GM19397 (cell line): ENCODE results near the gene MYBPH.
A peak's percentile ranks its signal among the peaks of the same experiment; 100 is the strongest.

Source experiments
- ATAC-seq: cut with Tn5 transposase; IDR thresholded peaks from one replicate; pipeline ENCODE4 v1.9.1; 2021; ENCODE audit warnings: mild to moderate bottlenecking, moderate library complexity; ENCODE audit not compliant: unreplicated experiment

The MYBPH gene

DNA sequence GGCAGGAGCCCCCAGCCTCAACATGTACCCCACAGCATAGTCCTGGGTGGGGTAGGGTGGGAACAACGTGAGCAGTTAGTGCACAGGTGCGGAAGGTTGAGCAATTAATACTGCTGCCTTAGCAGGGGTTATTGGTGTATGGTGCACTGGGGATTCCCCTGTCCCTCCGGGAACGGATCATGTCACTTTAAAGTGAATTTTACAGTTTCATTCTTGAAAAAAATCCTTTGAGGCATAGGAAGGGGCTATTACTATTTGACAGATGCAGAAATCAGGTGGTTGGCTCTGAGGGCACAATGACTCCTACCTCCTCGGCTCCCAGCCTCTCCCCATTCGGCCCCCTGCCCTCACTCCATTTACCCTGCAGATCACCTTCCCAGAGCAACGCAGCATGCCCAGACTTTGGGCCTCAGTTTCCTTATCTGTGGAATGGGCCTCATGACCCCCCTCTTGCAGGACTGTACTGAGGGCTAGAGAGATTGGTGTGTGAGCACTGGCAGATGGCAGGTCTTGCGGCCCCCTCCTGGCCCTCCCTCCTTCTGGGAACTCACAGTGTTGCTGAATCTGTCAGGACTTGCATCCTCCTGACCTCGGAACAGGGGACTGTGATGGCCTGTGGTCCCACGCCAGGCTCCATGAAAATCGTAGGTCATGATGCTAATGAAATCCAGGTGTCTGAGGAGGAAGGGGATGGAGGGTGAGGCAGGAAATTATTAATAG, 5.1 kb upstream of the MYBPH start:
- no peak for ATAC-seq

DNA sequence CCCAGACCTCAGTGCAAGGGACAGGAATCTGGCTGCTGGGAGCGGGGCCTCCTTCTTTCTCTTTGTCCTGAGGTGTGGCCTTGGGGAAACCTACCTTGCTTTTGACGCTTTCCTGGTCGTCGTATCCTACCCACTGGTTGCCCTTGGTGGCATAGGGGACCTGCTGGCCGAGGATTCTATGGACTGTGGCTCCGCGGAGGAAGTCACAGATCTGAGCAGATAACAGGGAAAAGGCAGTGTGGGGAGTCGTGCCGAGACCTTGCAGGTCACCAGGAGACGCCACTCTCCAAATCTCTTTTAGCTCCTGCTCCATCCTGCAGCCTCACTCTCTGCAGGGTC, 4.0 kb upstream of the MYBPH start:
- no peak for ATAC-seq

DNA sequence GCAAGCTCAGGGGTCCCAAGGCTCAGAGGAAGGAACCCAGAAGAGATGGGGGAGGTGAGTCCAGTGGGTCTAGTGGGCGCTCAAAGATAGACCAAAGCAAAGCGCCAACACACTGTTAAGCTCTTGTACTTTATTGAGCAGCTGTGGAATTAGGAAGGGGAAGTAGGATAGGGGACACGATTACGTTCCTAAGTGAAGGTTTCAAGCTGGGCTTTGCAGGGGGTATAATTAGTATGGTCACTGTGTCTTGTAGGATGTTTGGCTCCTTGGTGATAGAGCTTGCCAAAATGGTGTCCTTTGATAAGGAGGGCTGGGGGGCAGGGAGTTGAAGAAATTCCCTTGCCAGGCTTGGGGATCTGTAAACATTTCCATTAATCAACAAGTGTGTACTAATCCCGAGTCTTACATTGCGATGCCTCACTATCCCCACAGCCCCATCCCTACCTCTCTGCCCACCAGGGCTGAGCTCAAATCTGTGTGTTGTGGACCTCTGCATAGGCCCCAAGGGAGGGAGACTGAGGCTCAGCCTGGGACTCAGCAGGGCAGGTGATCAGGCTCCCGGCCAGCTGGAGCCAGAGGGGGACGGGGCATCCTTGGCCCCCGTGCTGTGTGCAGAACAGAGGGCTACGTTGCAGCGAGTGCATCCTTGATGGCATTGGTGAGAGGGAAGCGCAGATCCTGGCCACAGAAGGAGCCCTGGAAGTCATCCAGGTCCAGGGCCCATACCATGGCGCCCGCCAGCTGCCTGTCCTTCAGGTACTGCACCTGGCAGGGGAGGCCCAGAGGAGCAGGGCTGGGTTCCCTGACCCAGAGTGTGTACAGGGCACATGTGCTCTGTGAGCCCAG, 3.4 kb upstream of the MYBPH start:
- ATAC-seq, result no peak

DNA sequence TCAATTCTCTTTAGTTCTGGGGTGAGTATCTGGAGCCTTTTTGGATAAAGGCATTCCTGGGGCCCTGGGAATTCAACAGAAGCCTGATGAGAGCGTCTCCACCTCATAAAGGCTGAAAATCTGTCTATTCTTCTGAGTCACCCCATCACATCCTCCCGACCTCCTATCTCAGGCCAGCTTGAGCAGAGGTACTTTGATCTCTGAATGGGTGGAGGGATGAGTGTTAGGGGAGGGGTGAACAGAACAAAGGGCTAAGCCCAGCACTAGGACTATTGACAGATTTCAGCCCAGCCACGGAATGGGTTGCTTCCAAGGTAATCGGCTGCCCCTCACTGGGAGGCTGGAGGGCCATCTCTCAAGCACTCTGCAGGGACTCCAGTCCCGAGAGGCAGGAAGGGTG, 2.5 kb upstream of the MYBPH start:
- ATAC-seq, result no peak

DNA sequence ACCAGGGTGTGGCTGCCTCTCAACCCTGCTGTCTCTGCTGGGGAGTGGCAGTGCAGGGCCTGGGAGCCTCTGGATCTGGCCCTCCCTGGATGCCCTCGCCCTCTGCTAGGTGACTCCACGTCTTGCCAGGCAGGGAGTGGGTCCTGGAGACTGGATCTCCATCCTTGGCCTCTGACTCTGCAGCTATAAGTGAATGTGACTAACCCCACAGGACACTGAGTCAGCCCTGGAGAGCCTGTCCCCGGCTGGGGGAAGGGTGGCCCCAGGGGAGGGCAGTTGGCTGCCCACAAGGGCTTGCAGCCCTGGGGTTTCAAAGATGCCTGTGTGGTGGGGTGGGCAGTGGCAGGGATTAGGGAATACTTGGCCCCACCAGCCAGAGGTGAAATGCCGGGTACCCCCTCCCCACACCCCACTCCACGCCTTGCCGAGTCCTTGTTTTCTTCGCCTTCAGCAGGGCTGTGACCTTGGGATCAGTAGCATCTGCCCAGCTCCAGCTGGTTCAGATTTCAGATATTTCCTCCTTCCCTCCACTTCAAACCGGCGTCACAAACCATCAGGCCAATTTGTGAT, 1.9 kb upstream of the MYBPH start:
- no peak for ATAC-seq

DNA sequence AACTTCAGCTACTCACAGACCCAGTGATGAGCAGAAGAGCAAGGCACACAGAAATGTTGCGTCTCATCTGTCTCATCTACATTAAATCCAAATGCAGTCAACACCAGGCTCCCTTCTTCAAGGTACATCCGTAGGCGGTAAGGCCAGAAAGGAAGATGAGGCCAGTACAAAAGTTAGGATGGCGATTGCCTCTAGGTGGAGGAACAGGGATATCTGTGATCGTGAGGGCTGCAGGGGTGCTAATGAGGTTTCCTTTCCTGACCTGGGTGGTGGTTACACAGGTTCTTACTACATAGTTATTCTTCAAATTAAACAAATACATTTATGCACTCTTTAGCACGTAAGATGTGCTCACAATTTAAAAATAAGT, 1.4 kb upstream of the MYBPH start:
- no peak for ATAC-seq

DNA sequence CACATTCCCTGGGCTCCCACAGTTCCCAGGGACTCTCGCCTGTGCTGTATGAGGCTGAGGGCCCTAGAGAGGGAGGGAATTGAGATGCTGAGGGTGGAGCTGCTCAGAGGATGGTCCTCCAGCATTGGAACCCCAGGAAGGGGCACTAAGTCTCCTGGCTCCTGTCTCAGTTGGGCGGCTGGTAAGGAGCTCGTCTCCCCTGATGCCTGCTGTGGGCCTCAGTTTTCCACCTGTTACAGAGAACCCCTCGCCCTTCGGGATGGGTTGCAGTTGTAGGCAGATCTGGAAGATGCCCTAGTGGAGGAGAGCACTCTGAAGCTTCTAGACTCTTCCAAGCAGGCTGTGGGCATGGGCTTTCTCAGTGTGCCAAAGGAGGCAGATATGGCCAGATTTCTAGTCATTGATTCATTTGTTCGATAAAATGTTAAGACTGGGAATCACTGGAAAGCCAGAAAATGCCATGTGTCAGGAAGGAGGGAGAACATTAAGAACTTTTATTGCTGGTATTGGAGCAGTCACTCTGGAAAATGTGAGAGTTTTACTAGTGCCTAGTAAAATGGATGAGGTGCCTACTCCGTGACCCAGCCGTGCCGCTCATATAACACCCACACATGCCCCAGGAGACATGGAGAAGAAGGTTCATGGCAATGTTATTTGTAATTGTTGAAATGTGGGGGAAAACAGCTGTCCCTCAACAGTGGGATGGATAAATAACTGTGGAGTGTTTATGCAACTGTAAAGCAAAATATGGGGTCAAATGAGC, 828 bp upstream of the MYBPH start:
- ATAC-seq, result no peak

DNA sequence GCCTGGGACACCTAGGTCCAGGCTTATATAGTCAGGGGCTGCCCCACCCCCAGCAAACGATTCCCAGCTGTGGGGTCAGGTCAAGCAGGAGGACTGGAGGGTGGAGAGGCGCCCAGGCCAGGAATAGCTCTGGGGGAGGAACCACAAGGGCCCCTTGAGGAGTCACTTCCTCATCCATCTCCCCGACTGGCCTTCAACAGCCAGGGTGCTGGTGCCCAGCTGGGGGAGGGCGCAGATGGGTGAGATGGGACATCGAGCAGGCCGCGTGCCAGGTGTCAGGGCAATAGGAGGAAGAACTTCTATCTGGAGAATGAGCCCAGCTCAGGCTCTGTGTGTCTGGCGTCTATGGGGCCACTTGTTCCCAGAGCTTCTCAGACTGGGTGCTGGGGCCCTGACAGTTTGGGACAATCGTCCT, 208 bp upstream of the MYBPH start:
- ATAC-seq, result no peak

DNA sequence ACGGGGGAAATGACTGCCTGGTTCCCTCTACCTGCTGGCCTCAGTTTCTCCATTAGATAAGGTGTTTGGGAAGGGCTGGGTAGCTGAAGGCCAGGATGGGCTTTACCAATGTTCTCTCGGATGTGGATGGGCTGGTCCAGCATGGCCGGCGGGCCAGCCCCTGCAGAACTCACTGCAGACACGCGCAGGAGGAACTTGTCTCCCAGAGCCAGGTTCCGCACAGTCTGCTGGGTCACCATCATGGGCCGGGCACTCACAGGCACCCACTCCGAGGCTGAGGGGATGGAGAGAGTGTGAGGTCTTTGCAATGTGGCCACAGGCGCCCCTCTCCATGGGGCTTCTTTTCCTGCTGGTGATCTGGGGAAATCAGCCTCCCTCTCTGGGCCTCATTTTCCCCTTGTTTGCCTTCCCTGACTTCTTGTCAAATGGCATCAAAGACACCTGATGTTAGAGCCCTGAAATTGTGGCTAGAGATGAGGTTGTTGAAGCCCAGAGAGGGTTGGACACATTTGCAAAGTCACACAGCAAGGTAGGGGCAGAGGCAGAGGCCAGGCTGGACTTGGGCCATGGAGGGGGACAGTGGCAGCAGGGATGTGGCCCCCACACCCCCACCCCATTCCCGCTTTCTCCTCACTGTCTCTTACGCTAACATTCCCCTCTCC, 1.2 kb downstream of the MYBPH start:
- no peak for ATAC-seq

DNA sequence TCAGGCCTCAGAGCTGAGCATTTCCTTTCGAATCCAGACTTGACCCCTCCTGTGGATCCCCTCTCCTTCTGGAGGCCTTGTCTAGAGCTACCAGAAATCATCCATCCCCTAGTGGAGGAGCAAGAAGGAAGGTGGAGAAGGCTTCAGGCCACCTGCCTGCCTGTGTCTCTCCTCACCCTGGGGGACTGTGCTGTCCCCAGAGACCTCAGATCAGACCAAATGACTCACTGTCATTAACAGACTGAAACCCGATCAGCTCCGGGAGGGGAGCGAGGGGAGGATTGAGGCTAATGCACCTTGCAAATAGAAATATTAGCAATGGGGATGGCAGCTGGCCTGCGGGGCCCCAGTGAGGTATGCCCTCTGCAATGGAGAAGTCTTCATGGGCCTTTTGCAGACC, 2.1 kb downstream of the MYBPH start:
- ATAC-seq, result peak; percentile 75

DNA sequence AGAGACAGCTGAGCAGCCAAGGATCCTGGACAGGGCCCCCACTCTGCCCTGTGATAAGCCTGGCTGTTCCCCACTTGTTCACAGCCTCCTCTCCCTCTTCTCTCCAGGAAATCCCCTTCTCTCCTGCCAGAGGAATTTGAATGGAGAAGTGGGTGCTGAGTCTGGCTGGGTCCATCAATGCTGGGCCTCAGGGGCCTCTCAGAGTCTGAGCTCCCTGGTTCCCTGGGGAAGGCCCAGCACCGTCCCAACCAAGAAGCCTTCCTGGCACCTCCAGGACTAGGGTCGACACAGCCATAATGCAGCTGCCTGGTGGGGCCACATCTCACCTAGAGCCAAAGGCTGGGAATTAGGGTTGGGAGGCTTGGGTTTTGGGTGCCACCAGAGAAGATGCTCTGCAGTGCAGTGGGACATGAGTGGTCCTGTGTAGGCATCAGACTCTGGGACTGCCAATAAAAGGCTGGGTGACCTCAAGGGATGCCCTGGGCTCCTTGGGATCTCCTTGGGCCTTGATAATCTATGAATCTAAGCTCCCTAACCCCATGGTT, 2.5 kb downstream of the MYBPH start:
- ATAC-seq, result no peak

DNA sequence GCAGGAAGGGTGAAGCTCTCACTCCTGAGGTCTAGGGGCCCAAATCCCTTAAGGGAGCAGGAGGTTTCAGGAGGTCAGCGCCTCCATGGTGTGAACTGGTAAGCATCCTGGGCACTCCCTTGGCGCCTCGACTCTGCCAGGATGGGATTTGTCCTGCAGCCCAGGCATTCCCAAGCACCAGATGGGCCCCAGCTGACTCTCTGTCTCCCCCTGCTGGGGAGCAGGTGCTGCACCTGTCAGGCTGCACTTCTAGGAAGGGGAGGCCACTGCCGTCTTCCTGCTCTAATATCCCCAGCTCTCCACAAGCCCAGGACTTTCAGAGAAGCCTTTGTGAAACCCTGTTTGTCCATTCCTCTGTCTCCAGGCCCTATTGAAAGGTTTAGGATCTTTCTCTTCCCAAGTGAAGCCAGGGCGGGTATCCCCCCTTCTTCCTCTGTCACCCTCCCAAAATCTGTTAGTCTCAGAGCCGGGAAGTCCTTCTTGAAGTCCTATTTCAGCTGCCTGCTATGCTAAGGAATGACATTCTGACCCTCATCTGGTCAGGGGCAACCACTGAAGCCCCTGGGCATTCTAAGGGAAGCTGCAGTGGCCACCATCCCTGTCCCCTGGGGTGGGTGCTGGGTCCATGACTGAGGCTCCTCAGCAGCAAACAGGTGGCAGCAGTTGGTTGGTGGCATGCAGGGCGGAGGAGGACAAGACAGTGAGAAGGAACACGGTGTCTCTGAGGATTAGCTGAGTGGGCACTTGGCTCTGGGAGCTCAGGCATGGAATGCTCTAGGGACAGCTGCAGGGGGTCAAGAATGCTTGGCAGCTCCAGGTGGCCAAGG, 3.2 kb downstream of the MYBPH start:
- no peak for ATAC-seq

DNA sequence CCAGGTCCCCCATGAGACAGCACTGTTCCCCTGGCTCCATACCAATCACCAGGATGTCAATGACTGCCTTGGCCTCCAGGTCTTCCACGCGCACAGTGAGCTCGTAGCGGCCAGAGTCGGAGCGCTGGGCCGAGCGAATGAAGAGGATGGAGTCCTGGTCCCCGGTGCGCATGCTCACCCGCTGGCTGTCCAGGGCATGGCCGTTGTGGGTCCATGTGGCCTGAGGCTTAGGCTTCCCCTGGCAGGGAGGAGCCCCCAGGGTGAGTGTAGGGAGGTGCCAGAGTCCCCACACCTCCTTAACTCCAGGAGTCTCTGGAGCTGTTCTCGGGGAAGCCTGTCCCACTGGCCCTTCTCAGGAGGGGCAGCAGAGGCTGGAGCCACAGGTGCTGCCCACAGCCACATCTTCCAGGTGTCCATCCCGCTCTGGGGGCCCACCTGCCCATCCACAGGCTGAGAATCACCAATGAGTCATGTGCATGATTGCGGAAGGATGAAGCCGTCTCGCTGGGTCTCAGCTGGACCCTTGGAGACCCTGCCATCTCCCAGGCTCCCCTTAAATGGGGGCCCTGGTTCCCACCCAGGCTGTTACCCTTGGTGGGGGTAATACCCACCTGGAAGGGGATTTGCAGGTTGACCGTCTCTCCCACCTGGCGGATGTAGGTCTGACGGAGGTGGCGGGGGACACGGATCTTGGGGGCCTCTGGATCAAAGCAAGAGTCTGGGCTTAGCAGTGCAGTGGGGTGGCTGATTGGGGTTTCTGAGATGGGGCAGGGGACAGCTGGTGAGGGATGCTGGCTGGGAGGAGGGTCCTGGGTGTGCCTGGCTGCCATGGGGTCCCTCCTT, 4.1 kb downstream of the MYBPH start:
- no peak for ATAC-seq

DNA sequence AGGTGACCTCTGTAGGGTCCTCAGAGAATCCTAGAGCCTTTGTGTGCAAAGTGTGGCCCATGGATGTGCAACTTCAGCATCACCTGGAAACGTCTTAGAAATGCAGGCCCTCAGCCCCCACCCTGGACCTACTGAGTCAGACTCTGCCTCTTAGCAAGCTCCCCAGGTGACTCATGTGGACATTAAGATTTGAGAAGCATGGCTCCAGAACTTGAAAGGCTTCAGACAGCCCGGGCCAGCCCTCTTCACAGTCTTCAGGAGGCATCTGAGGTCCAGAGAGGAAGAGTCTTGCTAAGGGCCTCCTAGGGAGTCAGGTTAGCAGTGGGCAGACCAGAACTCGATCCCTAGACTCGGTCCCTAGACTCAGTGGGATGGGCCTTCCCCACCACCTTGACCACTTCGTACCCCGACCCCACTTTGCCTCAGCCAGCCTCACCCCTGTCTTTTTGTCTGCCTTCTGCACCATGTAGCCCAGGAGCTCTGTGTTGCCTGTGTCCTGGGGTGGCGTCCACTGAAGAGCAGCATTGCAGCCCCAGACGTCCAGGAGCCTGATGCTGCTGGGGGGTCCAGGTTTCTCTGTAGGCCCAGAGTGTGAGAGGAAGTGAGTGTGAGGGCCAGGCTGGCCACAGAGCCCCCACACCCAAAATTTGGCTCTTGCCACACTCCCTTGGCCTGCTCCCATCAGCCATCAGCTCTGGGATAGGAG, 4.8 kb downstream of the MYBPH start:
- no peak for ATAC-seq

DNA sequence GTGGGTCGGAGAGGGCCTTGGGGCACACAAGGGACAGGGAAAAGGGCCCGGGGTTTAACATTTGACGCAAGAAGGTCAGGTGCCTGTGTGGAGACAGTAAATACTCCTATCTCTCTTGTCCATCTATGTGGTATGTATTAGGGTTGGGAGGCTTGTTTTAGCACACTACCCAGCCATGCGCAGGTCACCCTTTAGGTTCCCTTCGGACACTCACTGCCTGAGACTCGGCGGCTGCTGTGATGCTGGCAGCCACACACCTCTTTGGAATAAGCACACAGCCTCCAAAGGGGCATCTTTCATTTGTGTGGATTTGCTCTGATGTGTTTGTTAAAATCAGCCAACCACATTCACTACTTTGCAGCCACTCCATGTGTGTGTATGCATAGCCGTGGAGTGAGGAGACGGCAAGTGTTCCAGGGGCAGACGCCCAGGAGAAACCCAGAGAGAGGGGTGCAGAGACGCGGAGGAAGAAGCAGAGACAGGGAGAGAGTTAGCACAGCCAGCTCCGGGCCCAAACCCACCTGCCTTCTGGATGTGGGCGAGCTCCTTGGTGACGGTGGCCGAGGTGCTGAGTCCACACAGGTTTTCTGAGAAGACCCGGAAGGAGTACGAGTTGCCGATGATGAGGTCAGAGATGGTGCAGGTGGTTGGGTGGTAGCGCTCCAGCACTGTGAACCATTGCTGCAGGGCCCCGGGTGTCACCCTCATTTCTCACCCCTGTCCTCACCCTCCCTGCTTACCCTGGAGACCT, 5.7 kb downstream of the MYBPH start:
- ATAC-seq, result no peak

DNA sequence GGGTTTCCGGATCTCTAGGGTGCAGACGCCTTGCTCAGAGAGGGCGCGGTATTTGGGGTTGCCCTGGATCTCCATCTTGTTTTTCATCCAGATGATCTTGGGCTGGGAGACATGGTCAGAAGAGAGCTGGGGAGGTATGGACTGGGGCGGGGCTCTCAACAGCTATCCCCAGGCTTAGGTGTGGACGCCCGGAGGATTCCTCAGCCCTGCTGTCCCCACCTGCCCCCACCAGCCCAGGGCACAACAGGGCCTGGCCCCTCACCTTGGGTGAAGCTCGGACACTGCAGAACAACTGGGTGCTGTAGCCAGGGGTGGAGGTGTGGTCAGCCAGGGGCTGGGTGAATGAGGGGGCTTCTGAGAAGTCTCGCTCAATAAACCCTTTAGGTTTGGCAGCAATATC, 6.6 kb downstream of the MYBPH start:
- ATAC-seq, result no peak

DNA sequence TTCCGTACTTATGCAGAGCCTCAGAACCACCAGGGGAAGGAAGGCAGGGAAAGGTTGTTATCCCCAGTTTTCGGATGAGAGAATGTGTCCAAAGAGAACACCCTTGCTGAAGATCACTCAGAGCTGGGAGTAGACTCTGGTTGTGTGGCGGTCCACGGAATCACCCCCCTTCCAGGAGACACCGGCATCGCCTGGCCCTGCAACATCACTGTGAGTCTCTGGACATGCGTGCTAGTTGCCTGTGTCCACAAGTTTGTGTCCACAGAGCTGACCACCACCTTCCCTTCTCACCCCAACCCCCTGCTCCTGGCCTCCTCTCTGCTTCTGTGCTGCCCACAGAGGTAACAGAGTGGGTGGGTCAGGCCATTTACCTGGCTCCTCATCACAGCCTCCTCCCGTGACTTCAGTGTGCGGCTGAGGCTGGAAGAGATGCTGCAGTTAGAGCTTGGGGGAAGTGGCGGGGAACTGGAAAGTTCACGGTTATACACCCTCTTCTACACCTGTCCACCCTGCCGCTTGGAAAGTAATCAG, 7.3 kb downstream of the MYBPH start:
- ATAC-seq, result no peak

DNA sequence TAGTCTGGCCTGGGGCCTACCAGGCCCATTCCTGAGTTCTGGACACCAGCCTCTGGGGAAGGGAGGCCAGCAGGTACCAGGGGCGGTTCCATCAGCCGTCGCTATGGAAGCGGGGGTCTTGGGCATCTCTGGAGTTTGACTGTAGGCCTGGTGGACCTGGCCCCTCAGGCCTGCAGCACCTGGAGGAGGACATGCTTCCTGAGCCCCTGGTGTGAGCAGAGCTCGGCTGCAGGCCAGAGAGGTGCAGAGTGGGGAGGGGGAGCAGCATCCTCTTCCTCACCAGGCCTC, 7.8 kb downstream of the MYBPH start:
- ATAC-seq, result no peak
